Nephron (organoid): ENCODE data around the gene LOXL3.
"Not testable (repeated sequence)": the region's sequence is repeated elsewhere in the genome, so short reads cannot be mapped to it uniquely, and the experiment has no call there.

Experiments
- H3K27ac Mint-ChIP-seq, 3 experiments: 2 replicates each; pipeline ENCODE4 v1.8.0; 2020; ENCODE audit warnings: mixed read lengths in 3 of 3, mild to moderate bottlenecking in 2 of 3, moderate library complexity in 1 of 3
- H3K27me3 Mint-ChIP-seq: 2 replicates; pipeline ENCODE4 v1.8.0; 2021; ENCODE audit warnings: low read depth, mild to moderate bottlenecking, moderate library complexity, mixed read lengths
- H3K36me3 Mint-ChIP-seq: 2 replicates; pipeline ENCODE4 v1.8.0; 2020; ENCODE audit warnings: low read depth, mixed read lengths
- H3K4me1 Mint-ChIP-seq: 2 replicates; pipeline ENCODE4 v1.8.0; 2020; ENCODE audit warnings: mixed read lengths
- H3K4me3 Mint-ChIP-seq, 3 experiments: 2 replicates each; pipeline ENCODE4 v1.8.0; 2020; ENCODE audit warnings: mild to moderate bottlenecking in 3 of 3, mixed read lengths in 3 of 3, moderate library complexity in 2 of 3
- H3K9me3 Mint-ChIP-seq: 2 replicates; pipeline ENCODE4 v1.8.0; 2020; ENCODE audit warnings: mixed read lengths
- TF ChIP-seq, protein P1 (sequence below), 3 experiments: fragments of 200-600 bp; sonication (generic); IDR thresholded peaks; one replicate each; pipeline ENCODE4 v1.5.0; 2021; ENCODE audit warnings: antibody characterized with exemption in 3 of 3; ENCODE audit not compliant: unreplicated experiment in 3 of 3

LOXL3 gene

DNA sequence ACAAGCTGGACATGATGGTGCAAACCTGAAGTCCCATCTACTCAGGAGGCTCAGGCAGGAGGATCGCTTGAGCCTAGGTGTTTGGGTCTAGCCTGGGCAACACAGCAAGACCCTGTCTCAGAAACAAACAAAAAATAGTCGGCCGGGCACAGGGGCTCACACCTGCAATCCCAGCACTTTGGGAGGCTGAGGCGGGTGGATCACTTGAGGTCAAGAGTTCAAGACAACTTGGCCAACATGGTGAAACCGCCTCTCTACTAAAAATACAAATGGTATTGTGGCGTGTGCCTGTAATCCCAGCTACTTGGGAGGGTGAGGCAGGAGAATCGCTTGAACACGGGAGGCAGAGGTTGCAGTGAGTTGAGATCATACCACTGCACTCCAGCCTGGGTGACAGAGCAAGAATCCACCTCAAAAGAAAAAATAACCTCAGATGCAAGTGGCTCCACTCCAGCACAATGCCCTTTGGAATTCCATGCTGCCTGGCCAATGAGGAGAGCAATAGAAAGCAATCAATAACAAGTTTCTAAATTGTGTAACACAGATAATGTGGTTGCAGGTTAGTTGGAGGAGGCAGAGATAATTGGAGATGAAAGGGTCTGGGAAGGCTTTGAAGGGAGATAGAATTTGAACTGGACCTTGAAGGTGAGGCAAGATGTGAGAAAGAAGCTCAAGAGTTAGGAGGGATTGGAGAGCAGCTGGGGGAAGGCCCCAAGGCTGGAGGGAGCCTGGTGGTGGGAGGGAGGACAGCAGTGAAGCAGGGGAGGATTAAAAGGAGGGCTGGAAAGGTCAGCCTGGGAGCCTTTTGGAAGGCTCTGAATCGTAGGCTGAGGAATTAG, 64.9 kb downstream of the LOXL3 start:
- Mint-ChIP-seq H3K4me3 (no peak overlapping the region), H3K4me1 (no peaks in the 10 kb centered on the region), H3K27me3 (no peaks in the 10 kb centered on the region), H3K27ac (peak overlapping the region in 1 of 3 experiments; percentile 1), H3K36me3 (peaks cover 51% of the 10 kb centered on the region), H3K9me3 (no peaks in the 10 kb centered on the region)
- TF ChIP-seq, protein P1, sequence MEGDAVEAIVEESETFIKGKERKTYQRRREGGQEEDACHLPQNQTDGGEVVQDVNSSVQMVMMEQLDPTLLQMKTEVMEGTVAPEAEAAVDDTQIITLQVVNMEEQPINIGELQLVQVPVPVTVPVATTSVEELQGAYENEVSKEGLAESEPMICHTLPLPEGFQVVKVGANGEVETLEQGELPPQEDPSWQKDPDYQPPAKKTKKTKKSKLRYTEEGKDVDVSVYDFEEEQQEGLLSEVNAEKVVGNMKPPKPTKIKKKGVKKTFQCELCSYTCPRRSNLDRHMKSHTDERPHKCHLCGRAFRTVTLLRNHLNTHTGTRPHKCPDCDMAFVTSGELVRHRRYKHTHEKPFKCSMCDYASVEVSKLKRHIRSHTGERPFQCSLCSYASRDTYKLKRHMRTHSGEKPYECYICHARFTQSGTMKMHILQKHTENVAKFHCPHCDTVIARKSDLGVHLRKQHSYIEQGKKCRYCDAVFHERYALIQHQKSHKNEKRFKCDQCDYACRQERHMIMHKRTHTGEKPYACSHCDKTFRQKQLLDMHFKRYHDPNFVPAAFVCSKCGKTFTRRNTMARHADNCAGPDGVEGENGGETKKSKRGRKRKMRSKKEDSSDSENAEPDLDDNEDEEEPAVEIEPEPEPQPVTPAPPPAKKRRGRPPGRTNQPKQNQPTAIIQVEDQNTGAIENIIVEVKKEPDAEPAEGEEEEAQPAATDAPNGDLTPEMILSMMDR (IDR thresholded peaks at IDR 0.05; ENCODE audit: unreplicated experiment in 3 of 3): no peak

DNA sequence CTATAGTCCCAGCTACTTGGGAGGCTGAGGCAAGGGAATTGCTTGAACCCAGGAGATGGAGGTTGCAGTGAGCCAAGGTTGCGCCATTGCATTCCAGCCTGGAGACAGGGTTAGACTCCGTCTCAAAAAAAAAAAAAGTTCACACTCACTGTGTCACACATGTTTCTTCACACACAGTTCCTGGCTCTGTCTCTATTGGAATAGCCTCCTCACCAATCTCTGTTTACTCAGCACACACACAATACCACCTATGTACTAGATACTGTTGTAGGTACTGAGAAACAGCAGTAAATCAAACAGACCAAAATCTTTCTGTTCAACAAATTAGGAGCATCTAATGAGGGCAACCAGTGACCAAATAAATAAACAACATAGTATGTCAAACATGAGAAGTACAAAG, 67.6 kb downstream of the LOXL3 start:
- H3K27ac Mint-ChIP-seq: no peak overlapping the region
- H3K36me3 Mint-ChIP-seq: peaks cover 34% of the 10 kb centered on the region
- no peaks in the 10 kb centered on the region for H3K27me3 Mint-ChIP-seq
- no peak overlapping the region for H3K4me3 Mint-ChIP-seq
- no peaks in the 10 kb centered on the region for H3K9me3 Mint-ChIP-seq
- H3K4me1 Mint-ChIP-seq: peaks cover 11% of the 10 kb centered on the region
- TF ChIP-seq, protein P1 (IDR thresholded peaks at IDR 0.05; ENCODE audit: unreplicated experiment in 3 of 3): no peak

- not testable (repeated sequence) for H3K27me3 Mint-ChIP-seq, H3K9me3 Mint-ChIP-seq
- peak overlapping the region; percentile 96 to 100 (median 99) for H3K4me3 Mint-ChIP-seq
- peaks cover 26% of the 10 kb centered on the region for H3K36me3 Mint-ChIP-seq
- peak overlapping the region; percentile 95 to 99 (median 98) for H3K27ac Mint-ChIP-seq
- H3K4me1 Mint-ChIP-seq: peaks cover 17% of the 10 kb centered on the region
Observed at GRCh38 chr2:74483675-74484164, 70.0 kb downstream of the LOXL3 start.

DNA sequence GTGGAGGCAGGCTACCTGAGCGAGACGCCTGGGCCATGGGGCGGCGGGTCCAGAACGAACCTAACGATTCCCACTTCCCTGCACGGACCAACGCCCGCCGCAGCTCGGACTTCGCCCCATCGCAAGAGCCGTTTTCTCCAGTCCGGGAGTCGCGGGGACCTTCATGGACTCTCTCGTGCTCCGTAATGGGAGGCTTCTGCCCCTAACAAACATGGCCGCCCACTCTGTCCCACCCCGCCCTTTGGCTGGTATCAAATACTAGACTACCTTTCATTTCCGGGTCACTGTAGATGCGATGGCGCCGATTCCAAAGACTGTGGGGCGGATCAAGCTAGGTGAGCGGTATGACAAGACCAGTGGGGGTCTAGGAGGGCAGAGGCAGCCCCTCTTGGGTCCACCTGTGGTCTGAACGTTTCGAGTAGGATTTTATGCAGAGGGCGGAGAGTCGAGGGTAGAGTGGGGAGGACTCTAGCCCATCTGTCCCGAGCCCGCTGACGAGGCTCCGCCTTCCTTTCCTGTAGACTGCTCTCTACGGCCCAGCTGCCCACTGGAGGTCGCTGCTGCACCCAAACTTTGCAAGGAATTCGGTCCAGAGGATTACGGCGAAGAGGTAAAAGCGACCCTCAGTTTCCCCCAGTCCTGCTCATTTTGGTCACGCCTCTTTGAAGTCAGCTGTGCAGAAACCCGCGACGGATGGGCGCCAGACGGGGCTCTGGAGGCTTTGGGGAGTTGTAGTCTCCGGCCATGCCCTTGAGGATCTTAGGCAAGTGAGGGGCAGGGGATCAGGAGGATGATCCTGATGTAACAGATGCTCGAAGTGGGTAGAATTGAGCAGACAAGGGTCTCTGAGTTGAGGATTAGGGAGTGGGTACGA, 70.7 kb downstream of the LOXL3 start, which contains the start of the genes CCDC142 and TTC31:
Gene CCDC142, minus strand, starts transcription at position 198 of the 874 bp plus-strand sequence. Its CDS starts 161 bp downstream, at position 37.
Gene TTC31, plus strand, starts transcription at position 281 of the 874 bp plus-strand sequence. Its CDS starts 15 bp downstream, at position 296.
- H3K27ac Mint-ChIP-seq: peak within 1 kb of the TSS; percentile 95 to 99 (median 98)
- peak within 1 kb of the TSS; percentile 96 to 100 (median 99) for H3K4me3 Mint-ChIP-seq
- peaks cover 17% of the 10 kb centered on the region for H3K4me1 Mint-ChIP-seq
- peaks cover 26% of the 10 kb centered on the region for H3K36me3 Mint-ChIP-seq
- no peaks in the 10 kb centered on the region for H3K9me3 Mint-ChIP-seq
- H3K27me3 Mint-ChIP-seq: no peaks in the 10 kb centered on the region
- TF ChIP-seq, protein P1 (IDR thresholded peaks at IDR 0.05; ENCODE audit: unreplicated experiment in 3 of 3): peak; percentile 78 to 95 (median 82)
